Astrocyte of the cerebellum (primary cell): ENCODE measurements around the gene TTC28.

ENCODE experiments used
- DNase-seq: peaks from one replicate; pipeline ENCODE4 v3.0.0-alpha.2; 2011; ENCODE audit warnings: low read depth
- H3K4me3 ChIP-seq: 2 replicates; pipeline ENCODE4 v1.5.1; 2011; ENCODE audit warnings: mild to moderate bottlenecking, low read depth, low read length, moderate library complexity
- CTCF ChIP-seq: IDR thresholded peaks from 2 replicates; pipeline ENCODE4 v1.5.1; 2012; ENCODE audit warnings: low read length, low read depth, moderate library complexity, mild to moderate bottlenecking; ENCODE audit errors: missing control alignments
- in situ Hi-C: cut with HindIII; loops from 2 replicates; pipeline ENCODE4 v1.10.0; 2017; ENCODE audit warnings: low sequenced_read_pairs

TTC28 gene

DNA sequence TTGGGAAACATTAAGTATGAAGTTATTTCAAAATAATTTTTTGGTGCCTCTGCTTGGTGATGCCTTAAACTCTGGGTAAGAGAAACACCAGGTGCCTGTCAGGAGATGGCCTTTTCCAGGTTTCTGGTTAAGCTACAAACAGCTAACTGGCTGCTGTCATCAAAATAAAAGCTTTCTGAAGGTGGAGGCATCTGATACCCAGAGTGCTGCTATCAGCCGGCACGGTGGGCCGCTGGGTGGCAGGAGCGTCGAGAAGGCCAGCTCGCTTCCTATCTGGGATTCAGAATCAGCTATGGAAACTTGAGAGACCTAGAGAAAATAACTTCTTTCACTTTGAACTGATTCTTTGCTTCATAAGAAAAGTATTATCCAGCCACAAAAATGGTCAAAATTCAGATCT is 679.8 kb downstream of the TTC28 start:
- H3K4me3 ChIP-seq = no peak overlapping the region
- no peak for TF ChIP-seq CTCF
- in situ Hi-C loops = no loop called here
- DNase-seq = no peak

GRCh38 chr22:27998511-27999410 is 680.9 kb downstream of the TTC28 start:
- in situ Hi-C loops = no loop called here
- H3K4me3 ChIP-seq = no peak overlapping the region
- DNase-seq = no peak
- no peak for TF ChIP-seq CTCF

DNA sequence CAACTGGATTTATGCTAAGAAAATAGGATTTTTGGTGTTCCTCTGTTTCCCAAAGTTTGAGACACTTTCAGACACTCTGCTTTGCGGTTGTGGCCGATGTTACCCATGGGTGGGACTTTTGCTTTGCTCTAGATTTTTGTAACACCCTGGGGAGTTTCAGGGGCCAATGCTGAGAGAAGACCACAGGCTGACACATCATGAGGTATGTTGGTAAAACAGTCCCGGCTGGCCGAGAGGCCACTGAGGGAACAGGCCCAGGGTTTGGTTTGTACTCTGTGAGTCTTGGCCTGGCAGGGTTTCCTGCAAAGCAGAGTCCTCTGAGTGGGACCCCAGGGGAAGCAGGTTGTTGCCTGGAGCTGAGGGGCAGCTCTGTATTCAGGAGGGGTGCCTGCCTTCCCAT is 682.1 kb downstream of the TTC28 start:
- no peak for TF ChIP-seq CTCF
- in situ Hi-C loops = no loop called here
- no peak overlapping the region for H3K4me3 ChIP-seq
- DNase-seq = no peak

DNA sequence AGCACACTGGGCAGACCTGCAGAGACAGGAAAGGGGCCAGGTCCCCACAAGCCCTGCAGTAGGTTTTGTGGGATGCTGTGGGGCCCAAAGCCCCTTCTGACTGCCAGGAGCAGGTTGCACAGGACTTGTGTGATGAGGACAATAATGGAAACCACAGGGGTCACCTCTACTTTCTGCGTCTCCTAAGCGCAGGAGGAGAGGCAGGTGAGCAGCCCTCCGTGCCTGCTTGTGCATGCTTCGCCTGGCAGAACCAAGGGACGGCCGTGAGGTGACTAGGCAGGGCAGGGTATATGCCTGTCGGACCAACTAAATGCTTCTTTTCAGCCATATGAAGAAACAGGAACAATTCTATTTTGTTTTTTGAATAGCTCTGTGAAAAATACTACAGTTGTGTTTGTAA is 682.7 kb downstream of the TTC28 start:
- H3K4me3 ChIP-seq = no peak overlapping the region
- no peak for DNase-seq
- TF ChIP-seq CTCF = no peak
- in situ Hi-C loops = no loop called here

- H3K4me3 ChIP-seq = no peak overlapping the region
- no peak for TF ChIP-seq CTCF
- DNase-seq = no peak
- in situ Hi-C loops = no loop called here
Observed at GRCh38 chr22:27996529-27996925, 683.1 kb downstream of the TTC28 start.

- no peak for DNase-seq
- H3K4me3 ChIP-seq = no peak overlapping the region
- TF ChIP-seq CTCF = no peak
- in situ Hi-C loops = no loop called here
Observed at GRCh38 chr22:27995801-27996528, 683.7 kb downstream of the TTC28 start.
